Measurements from ENCODE around the gene PRELID3B. TPM values are rescaled to one million over a fixed set of nuclear protein-coding genes. Genes with fewer than 3 reads are reported as not detected.
A peak's percentile ranks its signal among the peaks of the same experiment; 100 is the strongest.

Gene PRELID3B
- total and polyA plus RNA-seq, 2 of the 13 experiments (the other 11 are each of a cell fraction or from before 2014, with no cell fraction given), result 23.3 to 42.6 TPM

DNA sequence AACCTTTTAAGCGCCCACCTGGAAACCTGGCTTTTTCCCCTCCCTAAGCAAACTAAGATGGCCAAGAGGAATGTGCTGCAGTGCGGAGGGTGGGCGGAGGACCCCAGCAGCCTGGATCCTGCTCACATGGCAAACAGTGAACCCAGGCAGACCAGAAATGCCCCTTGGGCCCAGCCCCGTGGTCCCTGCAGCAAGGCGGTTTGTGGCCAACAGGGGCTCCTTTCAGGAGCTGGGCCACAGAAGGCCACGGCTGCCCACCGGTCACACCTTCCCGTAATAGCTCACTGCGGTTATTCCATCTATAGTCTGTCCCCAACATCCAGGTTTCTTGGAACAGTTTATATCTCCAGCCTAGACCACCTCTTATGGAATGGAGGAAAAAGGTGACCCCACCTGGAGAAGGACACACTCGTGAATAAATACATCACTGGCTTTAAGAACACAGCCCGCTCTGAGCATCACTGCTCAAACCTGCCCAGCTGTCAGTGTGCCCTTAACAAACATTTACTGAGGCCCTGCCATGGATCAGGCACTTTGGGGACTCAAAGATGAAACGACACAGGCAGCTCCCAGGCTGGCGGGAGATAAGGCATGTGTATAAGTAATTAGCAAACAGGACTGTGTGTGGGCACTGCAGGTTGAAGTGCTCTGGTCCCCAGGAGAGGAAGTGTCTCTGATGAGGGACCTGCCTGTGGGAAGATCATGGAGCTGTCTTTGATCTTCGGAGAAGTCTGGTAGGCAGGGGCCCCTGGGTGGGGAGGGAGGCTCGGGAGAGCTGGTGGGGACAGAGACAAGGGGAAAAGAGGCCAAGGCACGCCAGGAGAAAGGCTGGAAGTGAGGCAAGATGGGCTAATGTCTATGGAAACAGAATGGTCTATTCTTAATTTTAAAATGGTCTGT is 26.5 kb downstream of the PRELID3B start (continued):
- TF ChIP-seq HMGA1 (CRISPR knock-in tag; conservative IDR thresholded peaks at IDR 0.05) (no peak), NFKBIZ (CRISPR knock-in tag; IDR thresholded peaks at IDR 0.05) (peak; percentile 80; the same call in 1 of the 2 replicates), ZNF101 (CRISPR knock-in tag; IDR thresholded peaks at IDR 0.05; ENCODE audit: borderline replicate concordance, low read depth) (no peak; the same call in 1 of the 2 replicates), NKX3-1 (CRISPR knock-in tag; IDR thresholded peaks at IDR 0.05) (peak; percentile 97), CC2D1A (CRISPR knock-in tag; IDR thresholded peaks at IDR 0.05) (no peak), EEA1 (CRISPR knock-in tag; IDR thresholded peaks at IDR 0.05; ENCODE audit: borderline replicate concordance) (no peak; the same call in 1 of the 2 replicates), TFAP4 (IDR thresholded peaks at IDR 0.05; ENCODE audit: borderline replicate concordance, low read depth) (peak; percentile 94), FOSL2 (CRISPR knock-in tag; IDR thresholded peaks at IDR 0.05) (peak; percentile 78), ZNF501 (CRISPR knock-in tag; IDR thresholded peaks at IDR 0.05) (peak; percentile 80), ZUFSP (CRISPR knock-in tag; IDR thresholded peaks at IDR 0.05; ENCODE audit: borderline replicate concordance) (no peak), TCF7 (IDR thresholded peaks at IDR 0.05; ENCODE audit: low read depth) (peak; percentile 99), SMAD9 (CRISPR knock-in tag; IDR thresholded peaks at IDR 0.05) (no peak), ARNT2 (CRISPR knock-in tag; IDR thresholded peaks at IDR 0.05; ENCODE audit: low read depth) (peak; percentile 65; the same call in 1 of the 2 replicates), ZNF577 (CRISPR knock-in tag; IDR thresholded peaks at IDR 0.05; ENCODE audit: borderline replicate concordance, low read depth) (no peak), TBX3 (IDR thresholded peaks at IDR 0.05; ENCODE audit: borderline replicate concordance) (peak; percentile 83; the same call in 1 of the 2 replicates), SRSF4 (IDR thresholded peaks at IDR 0.05; ENCODE audit: low read depth, low read length, poor library complexity, severe bottlenecking) (no peak), ZFAT (CRISPR knock-in tag; conservative IDR thresholded peaks at IDR 0.05) (no peak), MIER3 (CRISPR knock-in tag; IDR thresholded peaks at IDR 0.05; ENCODE audit: borderline replicate concordance) (peak; percentile 77; the same call in 1 of the 2 replicates)
- TF ChIP-seq, protein P1, sequence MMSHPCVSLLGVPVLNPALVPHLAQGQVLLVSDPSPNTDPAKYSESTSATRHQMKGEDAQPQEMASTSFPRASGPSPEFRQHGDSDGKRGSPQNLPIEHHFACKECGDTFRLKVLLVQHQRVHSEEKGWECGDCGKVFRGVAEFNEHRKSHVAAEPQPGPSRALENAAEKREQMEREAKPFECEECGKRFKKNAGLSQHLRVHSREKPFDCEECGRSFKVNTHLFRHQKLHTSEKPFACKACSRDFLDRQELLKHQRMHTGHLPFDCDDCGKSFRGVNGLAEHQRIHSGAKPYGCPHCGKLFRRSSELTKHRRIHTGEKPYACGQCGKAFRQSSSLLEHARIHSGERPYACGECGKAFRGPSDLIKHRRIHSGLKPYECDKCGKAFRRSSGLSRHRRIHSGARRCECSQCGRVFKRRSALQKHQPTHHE (CRISPR knock-in tag; IDR thresholded peaks at IDR 0.05; ENCODE audit: borderline replicate concordance), result no peak
- TF ChIP-seq, protein P2, sequence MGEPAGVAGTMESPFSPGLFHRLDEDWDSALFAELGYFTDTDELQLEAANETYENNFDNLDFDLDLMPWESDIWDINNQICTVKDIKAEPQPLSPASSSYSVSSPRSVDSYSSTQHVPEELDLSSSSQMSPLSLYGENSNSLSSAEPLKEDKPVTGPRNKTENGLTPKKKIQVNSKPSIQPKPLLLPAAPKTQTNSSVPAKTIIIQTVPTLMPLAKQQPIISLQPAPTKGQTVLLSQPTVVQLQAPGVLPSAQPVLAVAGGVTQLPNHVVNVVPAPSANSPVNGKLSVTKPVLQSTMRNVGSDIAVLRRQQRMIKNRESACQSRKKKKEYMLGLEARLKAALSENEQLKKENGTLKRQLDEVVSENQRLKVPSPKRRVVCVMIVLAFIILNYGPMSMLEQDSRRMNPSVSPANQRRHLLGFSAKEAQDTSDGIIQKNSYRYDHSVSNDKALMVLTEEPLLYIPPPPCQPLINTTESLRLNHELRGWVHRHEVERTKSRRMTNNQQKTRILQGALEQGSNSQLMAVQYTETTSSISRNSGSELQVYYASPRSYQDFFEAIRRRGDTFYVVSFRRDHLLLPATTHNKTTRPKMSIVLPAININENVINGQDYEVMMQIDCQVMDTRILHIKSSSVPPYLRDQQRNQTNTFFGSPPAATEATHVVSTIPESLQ (CRISPR knock-in tag; conservative IDR thresholded peaks at IDR 0.05), result 0 out of 2 replicates have a peak, but pooled peaks have one; percentile 30
- TF ChIP-seq, protein P3, sequence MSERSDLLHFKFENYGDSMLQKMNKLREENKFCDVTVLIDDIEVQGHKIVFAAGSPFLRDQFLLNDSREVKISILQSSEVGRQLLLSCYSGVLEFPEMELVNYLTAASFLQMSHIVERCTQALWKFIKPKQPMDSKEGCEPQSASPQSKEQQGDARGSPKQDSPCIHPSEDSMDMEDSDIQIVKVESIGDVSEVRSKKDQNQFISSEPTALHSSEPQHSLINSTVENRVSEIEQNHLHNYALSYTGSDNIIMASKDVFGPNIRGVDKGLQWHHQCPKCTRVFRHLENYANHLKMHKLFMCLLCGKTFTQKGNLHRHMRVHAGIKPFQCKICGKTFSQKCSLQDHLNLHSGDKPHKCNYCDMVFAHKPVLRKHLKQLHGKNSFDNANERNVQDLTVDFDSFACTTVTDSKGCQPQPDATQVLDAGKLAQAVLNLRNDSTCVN (CRISPR knock-in tag; IDR thresholded peaks at IDR 0.05; ENCODE audit: borderline replicate concordance), result peak; percentile 16; the same call in 1 of the 2 replicates

Data from HepG2 (cell line).